Epithelial cell of proximal tubule (primary cell): Measurements from ENCODE around the gene TACC2. TPM values are rescaled to one million over a fixed set of nuclear protein-coding genes. Genes with fewer than 3 reads are reported as not detected.
"Not testable (repeated sequence)": the region's sequence is repeated elsewhere in the genome, so short reads cannot be mapped to it uniquely, and the experiment has no call there.

Source experiments
- DNase-seq: peaks from one replicate; pipeline ENCODE4 v3.0.0-alpha.2; 2011; ENCODE audit warnings: low read depth
- H3K4me3 ChIP-seq: 2 replicates; pipeline ENCODE4 v1.5.1; 2011; ENCODE audit warnings: low read depth, mild to moderate bottlenecking, low read length
- total RNA-seq: library from RNA; depleted of rRNA; stranded (reverse); fragments of >200 nt; gene quantifications from 2 replicates; pipeline ENCODE4 v1.2.3, GENCODE V29; 2015
- TF ChIP-seq, protein P1 (sequence below): conservative IDR thresholded peaks from 2 replicates; pipeline ENCODE4 v1.5.1; 2012; ENCODE audit warnings: low read depth, mild to moderate bottlenecking, low read length

TACC2 gene
- total RNA-seq, 1 donor from 2014 or later, result 23.9 TPM

DNA sequence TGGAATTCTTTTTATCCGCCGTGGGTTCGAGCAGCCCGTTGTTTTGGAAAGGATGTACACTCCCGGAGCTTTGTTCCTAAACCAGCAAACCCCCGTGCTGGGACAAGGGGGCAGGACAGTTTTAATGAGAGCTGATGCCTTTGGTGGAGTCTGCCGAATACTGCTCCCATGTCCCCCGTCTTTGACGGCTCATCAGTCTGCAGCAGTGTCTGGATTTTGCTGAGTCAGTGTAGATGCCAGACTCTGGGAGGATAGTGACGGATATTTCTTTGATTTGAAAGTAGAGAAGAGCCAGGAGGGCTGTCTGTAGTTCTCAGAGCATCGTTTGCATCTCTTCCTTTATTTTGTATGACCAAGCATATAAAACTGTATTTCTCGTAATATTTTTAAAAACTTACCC, 207.3 kb downstream of the TACC2 start:
- DNase-seq, result no peak
- TF ChIP-seq, protein P1, sequence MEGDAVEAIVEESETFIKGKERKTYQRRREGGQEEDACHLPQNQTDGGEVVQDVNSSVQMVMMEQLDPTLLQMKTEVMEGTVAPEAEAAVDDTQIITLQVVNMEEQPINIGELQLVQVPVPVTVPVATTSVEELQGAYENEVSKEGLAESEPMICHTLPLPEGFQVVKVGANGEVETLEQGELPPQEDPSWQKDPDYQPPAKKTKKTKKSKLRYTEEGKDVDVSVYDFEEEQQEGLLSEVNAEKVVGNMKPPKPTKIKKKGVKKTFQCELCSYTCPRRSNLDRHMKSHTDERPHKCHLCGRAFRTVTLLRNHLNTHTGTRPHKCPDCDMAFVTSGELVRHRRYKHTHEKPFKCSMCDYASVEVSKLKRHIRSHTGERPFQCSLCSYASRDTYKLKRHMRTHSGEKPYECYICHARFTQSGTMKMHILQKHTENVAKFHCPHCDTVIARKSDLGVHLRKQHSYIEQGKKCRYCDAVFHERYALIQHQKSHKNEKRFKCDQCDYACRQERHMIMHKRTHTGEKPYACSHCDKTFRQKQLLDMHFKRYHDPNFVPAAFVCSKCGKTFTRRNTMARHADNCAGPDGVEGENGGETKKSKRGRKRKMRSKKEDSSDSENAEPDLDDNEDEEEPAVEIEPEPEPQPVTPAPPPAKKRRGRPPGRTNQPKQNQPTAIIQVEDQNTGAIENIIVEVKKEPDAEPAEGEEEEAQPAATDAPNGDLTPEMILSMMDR, result no peak
- H3K4me3 ChIP-seq, result no peak overlapping the region

DNA sequence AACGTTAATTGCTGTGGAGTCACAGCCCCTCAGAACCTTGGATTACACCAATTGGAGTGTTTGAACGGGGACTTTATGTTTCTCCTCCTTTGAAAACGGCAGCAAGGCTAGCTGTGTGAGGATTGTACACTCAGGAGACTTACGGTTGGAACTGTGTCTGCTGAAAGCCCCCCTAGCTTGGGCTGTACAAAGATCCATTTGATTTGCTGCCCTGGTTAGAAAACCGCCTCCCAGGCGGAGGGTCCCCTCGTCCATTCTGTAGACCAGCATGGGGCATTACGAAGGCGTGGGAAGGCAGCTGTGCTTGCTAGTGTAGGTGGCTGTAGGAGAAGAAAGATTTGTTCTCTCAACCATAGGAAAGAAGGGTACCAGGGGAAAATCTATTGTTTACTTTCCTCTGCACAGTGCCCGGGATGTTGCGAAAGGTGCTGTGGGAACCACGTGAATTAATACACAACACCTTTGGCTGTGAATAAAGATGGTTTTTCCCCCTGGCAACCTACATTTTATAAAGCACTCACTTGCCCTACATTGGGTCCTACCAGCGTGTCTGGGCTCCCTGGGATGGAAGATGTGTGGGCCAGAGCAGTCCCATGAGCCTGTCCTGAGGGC, 208.8 kb downstream of the TACC2 start:
- no peak for DNase-seq
- no peak overlapping the region for H3K4me3 ChIP-seq
- TF ChIP-seq, protein P1, result no peak

DNA sequence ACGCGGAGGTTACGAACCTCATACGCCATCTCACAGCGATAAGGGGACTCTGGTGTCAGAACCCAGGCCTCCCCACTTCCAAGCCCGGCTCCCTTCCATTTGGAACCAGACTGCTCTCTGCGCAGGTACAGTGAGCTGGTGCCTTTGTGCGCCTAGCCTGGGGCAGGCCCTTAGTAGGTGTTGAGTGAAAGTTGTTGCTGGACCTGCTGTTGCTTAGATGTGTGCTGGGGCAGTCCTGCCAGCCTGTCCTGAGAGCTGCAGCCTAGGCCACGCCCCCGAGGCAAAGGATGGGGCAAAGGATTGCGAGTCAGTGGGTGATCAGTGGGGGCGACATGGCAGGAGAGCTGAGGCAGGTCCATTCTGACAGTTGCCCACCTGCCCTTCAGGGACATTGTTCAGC, 209.7 kb downstream of the TACC2 start:
- no peak overlapping the region for H3K4me3 ChIP-seq
- TF ChIP-seq, protein P1, result no peak
- no peak for DNase-seq

DNA sequence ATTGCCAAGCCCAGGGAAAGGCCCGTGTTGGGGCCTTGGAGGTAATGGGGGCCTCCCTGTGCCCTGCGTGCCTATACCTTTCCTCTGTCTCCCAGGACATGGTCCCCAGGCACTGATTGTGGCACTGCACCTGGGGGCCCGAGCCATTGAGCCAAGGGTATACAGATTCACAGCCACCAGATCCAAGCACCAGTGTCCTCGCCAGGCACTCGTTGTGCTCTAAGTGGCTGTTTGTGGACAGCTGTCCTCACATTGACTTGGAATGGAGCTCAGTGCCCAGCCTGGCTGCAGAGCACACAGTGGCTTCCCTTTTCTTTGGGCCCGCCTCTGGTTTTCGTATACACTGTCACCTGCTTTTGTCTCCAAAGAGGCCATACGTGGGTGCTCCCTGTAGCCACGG, 210.1 kb downstream of the TACC2 start:
- TF ChIP-seq, protein P1, result no peak
- DNase-seq, result no peak
- no peak overlapping the region for H3K4me3 ChIP-seq

DNA sequence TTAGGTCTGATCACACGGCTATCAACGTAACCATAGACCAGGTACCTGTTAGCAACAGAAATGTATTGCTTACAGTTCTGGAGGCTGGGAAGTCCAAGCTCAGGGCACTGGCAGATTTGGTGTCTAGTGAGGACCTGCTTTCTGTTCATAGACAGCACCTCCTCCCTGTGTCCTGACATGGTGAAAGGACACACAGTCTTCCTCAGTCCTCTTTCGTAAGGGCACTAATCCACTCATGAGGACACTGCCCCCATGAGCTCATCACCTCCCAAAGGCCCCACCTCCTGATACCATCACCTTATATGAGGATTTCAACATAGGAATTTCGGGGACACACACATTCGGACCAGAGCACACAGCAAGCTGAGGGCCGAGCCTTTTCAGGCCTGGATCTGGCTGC, 210.7 kb downstream of the TACC2 start:
- DNase-seq, result no peak
- TF ChIP-seq, protein P1, result no peak
- H3K4me3 ChIP-seq, result no peak overlapping the region

DNA sequence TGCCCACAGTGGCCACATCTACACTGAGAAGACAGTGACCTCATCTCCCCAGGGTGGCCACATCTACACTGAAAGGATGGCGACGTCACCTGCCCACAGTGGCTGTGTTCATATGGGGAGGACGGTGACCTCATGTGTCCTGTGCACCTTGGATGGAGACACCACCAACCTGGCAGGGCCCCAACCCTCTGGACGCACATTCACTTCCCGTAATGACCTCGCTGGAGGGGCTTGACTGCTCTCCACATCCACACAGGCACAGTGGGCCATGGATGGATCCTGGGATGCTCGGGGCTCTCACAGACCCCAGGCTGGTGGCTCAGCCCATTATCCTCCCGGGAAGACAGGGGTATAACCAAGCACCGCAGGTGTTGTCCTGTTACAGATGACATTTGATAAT, 212.4 kb downstream of the TACC2 start:
- H3K4me3 ChIP-seq, result no peak overlapping the region
- TF ChIP-seq, protein P1, result no peak
- DNase-seq, result no peak

DNA sequence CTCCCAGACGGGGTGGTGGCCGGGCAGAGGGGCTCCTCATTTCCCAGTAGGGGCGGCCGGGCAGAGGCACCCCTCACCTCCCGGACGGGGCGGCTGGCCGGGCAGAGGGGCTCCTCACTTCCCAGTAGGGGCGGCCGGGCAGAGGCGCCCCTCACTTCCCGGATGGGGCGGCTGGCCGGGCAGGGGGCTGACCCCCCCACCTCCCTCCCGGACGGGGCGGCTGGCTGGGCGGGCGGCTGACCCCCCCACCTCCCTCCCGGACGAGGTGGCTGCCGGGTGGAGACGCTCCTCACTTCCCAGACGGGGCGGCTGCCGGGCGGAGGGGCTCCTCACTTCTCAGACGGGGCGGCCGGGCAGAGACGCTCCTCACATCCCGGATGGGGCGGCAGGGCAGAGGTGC, 214.2 kb downstream of the TACC2 start:
- not testable (repeated sequence) for H3K4me3 ChIP-seq, DNase-seq
